Common myeloid progenitor, CD34-positive (primary cell): ENCODE measurements around the gene TNN.

ENCODE experiments used
- CTCF ChIA-PET: fragments of 350-600 bp; sonication (Branson Sonifier 250); formaldehyde crosslinking; loops from one replicate; lab custom pipeline; 2021; ENCODE audit warnings: antibody characterized with exemption; lab: Charles Lee
- POLR2A ChIA-PET: fragments of 350-600 bp; sonication (Branson Sonifier 250); formaldehyde crosslinking; loops from one replicate; lab custom pipeline; 2021; ENCODE audit warnings: antibody characterized with exemption; lab: Charles Lee
- DNase-seq, 3 donors: peaks; one replicate each; pipeline versions ENCODE4 v3.0.0 to v3.0.0-alpha.2; 2013
- H3K27ac ChIP-seq, 2 experiments: 1 replicate in 1 of 2; 2 replicates in 1 of 2; pipeline ENCODE4 v1.7.0; 2013; ENCODE audit warnings: inconsistent platforms in 2 of 2, low read length in 2 of 2, mild to moderate bottlenecking in 2 of 2, low read depth in 1 of 2, moderate library complexity in 1 of 2; ENCODE audit not compliant: severe bottlenecking in 2 of 2, insufficient read depth in 1 of 2, poor library complexity in 1 of 2
- H3K27me3 ChIP-seq, 5 experiments: replicated peaks in 2 of 5; 1 replicate in 3 of 5; 2 replicates in 2 of 5; pipeline versions ENCODE4 v1.6.1 to v1.7.0; 2013; ENCODE audit warnings: low read length in 4 of 5, mild to moderate bottlenecking in 2 of 5, moderate library complexity in 2 of 5, inconsistent platforms in 1 of 5; ENCODE audit not compliant: insufficient read depth in 5 of 5, control insufficient read depth in 4 of 5
- H3K36me3 ChIP-seq, 4 experiments: 1 replicate in 2 of 4; 2 replicates in 2 of 4; pipeline versions ENCODE4 v1.6.1 to v1.7.0; 2013; ENCODE audit warnings: low read length in 3 of 4, control low read depth in 1 of 4, mild to moderate bottlenecking in 1 of 4; ENCODE audit not compliant: control insufficient read depth in 4 of 4, insufficient read depth in 4 of 4
- H3K4me1 ChIP-seq, 4 experiments: 1 replicate in 3 of 4; 2 replicates in 1 of 4; pipeline versions ENCODE4 v1.6.1 to v1.7.1; 2013; ENCODE audit warnings: low read length in 3 of 4, mild to moderate bottlenecking in 3 of 4, control low read depth in 1 of 4, inconsistent platforms in 1 of 4, moderate library complexity in 1 of 4; ENCODE audit not compliant: control insufficient read depth in 4 of 4, insufficient read depth in 4 of 4; ENCODE audit errors: control extremely low read depth in 1 of 4
- H3K4me3 ChIP-seq, 7 experiments: 1 replicate in 4 of 7; 2 replicates in 3 of 7; pipeline versions ENCODE4 v1.5.1 to v1.7.0; 2013; ENCODE audit warnings: mild to moderate bottlenecking in 7 of 7, low read length in 6 of 7, moderate library complexity in 6 of 7, inconsistent platforms in 2 of 7, low read depth in 2 of 7, control low read depth in 1 of 7; ENCODE audit not compliant: insufficient read depth in 4 of 7, control insufficient read depth in 1 of 7; ENCODE audit errors: extremely low read depth in 1 of 7
- H3K9me3 ChIP-seq, 5 experiments: 1 replicate in 4 of 5; 2 replicates in 1 of 5; pipeline versions ENCODE4 v1.6.1 to v1.7.1; 2013; ENCODE audit warnings: low read length in 4 of 5, mild to moderate bottlenecking in 2 of 5, inconsistent platforms in 1 of 5, low read depth in 1 of 5, moderate library complexity in 1 of 5; ENCODE audit not compliant: control insufficient read depth in 4 of 5, insufficient read depth in 2 of 5; ENCODE audit errors: control extremely low read depth in 1 of 5
- WGBS: methylation state at CpG from one replicate; pipeline ENCODE4 v1.1.5; 2013; ENCODE audit not compliant: insufficient coverage; 5-methylcytosine and 5-hydroxymethylcytosine counted together

Gene TNN

GRCh38 chr1:175129182-175129581 lies 61.5 kb downstream of the TNN start:
- WGBS = no CpG with 5 or more reads among the region's 1 CpG

GRCh38 chr1:175129644-175129996 lies 62.0 kb downstream of the TNN start:
- 100% methylated on average over 2 of the region's 2 CpGs for WGBS
- POLR2A ChIA-PET = no interaction called here

More at GRCh38 chr1:175129182-175129581, 61.5 kb downstream of the TNN start:
- POLR2A ChIA-PET = no interaction called here
- Histone ChIP-seq H3K36me3 (no peaks in the 10 kb centered on the region), H3K4me3 (no peak overlapping the region), H3K27me3 (no peaks in the 10 kb centered on the region), H3K27ac (no peak overlapping the region), H3K9me3 (no peaks in the 10 kb centered on the region), H3K4me1 (peaks cover 0 to 24% (median 5%) of the 10 kb centered on the region in 4 experiments)
- CTCF ChIA-PET = interaction anchor here (3.6 to 7.0 kb wide), 2 partner anchors 17 to 100 kb away, joined by 20 to 67 read pairs; no protein-coding TSS in a partner anchor
- DNase-seq = no peak

DNA sequence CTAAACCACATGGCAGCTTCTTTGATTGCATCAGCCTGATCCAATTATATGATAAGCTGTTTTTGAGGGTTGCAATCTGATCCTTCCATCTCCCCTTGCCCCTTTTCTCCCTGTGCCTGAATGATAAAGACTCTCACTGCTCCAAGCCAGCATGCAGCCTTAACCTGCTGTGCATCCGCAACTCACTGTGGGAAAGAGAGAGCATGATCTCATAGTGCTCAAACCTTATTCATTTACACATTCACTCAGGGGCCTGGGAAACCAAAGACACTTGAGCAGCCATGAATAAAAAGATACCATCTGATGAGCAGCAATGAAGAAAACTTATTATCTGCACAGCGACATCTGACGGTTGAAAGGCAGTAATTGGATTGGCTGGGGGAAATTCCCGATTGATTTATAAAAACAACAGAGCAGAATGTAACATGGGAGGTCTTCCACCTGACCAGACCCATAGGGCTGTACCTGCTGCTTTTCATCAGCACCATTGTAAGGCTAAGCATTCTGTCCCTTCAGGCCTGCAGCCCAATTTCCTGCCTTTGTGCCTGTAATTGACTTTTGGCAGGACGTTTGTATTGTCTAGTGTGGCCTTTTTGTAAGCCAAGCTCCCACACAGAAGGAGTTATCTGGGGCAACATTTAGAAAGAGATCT lies 62.5 kb downstream of the TNN start:
- Histone ChIP-seq H3K27ac (no peak overlapping the region), H3K4me1 (peaks cover 0 to 17% (median under 1%) of the 10 kb centered on the region in 4 experiments), H3K4me3 (no peak overlapping the region), H3K36me3 (no peaks in the 10 kb centered on the region), H3K27me3 (peaks cover 0 to 2% (median 0%) of the 10 kb centered on the region in 5 experiments), H3K9me3 (no peaks in the 10 kb centered on the region)
- CTCF ChIA-PET = interaction anchor here (0.7 to 3.6 kb wide), 2 partner anchors 16 to 19 kb away, joined by 3 to 20 read pairs; no protein-coding TSS in a partner anchor
- no peak for DNase-seq
- POLR2A ChIA-PET = interaction anchor here (0.6 kb wide), 1 partner anchor 352 kb away, joined by 3 read pairs; no protein-coding TSS in a partner anchor
- 98% methylated on average over 4 of the region's 5 CpGs for WGBS

More at GRCh38 chr1:175129644-175129996, 62.0 kb downstream of the TNN start:
- CTCF ChIA-PET = interaction anchor here (3.6 to 7.0 kb wide), 2 partner anchors 16 to 100 kb away, joined by 20 to 67 read pairs; no protein-coding TSS in a partner anchor
- Histone ChIP-seq H3K9me3 (no peaks in the 10 kb centered on the region), H3K36me3 (no peaks in the 10 kb centered on the region), H3K27me3 (peaks cover 0 to under 1% (median 0%) of the 10 kb centered on the region in 5 experiments), H3K4me1 (peaks cover 0 to 22% (median 4%) of the 10 kb centered on the region in 4 experiments), H3K27ac (no peak overlapping the region), H3K4me3 (no peak overlapping the region)
- no peak for DNase-seq

DNA sequence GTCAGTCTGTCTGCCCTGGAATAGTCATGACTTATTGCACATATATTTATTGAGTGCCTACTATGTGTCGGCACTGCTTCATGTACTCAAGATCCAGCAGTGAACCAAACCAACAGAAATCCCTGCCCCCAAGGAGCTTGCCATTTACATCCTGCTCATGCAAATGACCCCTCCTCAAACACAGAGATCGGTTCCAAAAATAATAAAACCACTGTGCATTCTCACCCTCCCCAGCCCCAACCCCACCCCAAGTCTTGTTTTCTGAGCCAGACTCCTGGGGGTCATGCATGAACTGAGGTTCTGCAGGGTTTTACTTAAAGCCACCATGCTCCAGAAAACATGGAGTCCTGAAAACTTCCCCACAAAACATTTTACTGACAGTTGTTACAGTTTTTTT lies 63.0 kb downstream of the TNN start:
- H3K9me3 ChIP-seq = no peaks in the 10 kb centered on the region
- no peak for DNase-seq
- H3K27me3 ChIP-seq = peaks cover 0 to 2% (median 0%) of the 10 kb centered on the region in 5 experiments
- no peaks in the 10 kb centered on the region for H3K36me3 ChIP-seq
- H3K27ac ChIP-seq = no peak overlapping the region
- 100% methylated on average over 1 of the region's 2 CpGs for WGBS
- H3K4me1 ChIP-seq = peaks cover 0 to 14% (median 0%) of the 10 kb centered on the region in 4 experiments
- H3K4me3 ChIP-seq = no peak overlapping the region
- ChIA-PET CTCF (interaction anchor here (0.7 to 3.6 kb wide), 2 partner anchors 15 to 18 kb away, joined by 3 to 20 read pairs; no protein-coding TSS in a partner anchor), POLR2A (interaction anchor here (0.6 kb wide), 1 partner anchor 352 kb away, joined by 3 read pairs; no protein-coding TSS in a partner anchor)

GRCh38 chr1:175131095-175131494 lies 63.5 kb downstream of the TNN start:
- DNase-seq = no peak
- H3K9me3 ChIP-seq = no peaks in the 10 kb centered on the region
- ChIA-PET CTCF (interaction anchor here (0.7 to 1.0 kb wide), 2 partner anchors 18 to 102 kb away, joined by 3 read pairs; no protein-coding TSS in a partner anchor), POLR2A (no interaction called here)
- no CpG with 5 or more reads among the region's 1 CpG for WGBS
- no peaks in the 10 kb centered on the region for H3K36me3 ChIP-seq
- H3K27ac ChIP-seq = no peak overlapping the region
- peaks cover 0 to 14% (median 0%) of the 10 kb centered on the region in 4 experiments for H3K4me1 ChIP-seq
- peaks cover 0 to 4% (median 0%) of the 10 kb centered on the region in 5 experiments for H3K27me3 ChIP-seq
- no peak overlapping the region for H3K4me3 ChIP-seq

- H3K27ac ChIP-seq = no peak overlapping the region
- no peaks in the 10 kb centered on the region for H3K9me3 ChIP-seq
- H3K4me3 ChIP-seq = no peak overlapping the region
- no CpG with 5 or more reads among the region's 1 CpG for whole genome bisulfite sequencing
- CTCF ChIA-PET = interaction anchor here (0.8 to 4.3 kb wide), 4 partner anchors 9 to 21 kb away, joined by 3 to 23 read pairs (median 4); no protein-coding TSS in a partner anchor
- no peak for DNase-seq
- POLR2A ChIA-PET = interaction anchor here (0.6 kb wide), 1 partner anchor 111 kb away, joined by 3 read pairs; no protein-coding TSS in a partner anchor
- H3K4me1 ChIP-seq = peaks cover 0 to 13% (median 0%) of the 10 kb centered on the region in 4 experiments
- H3K27me3 ChIP-seq = peaks cover 0 to 4% (median 2%) of the 10 kb centered on the region in 5 experiments
- H3K36me3 ChIP-seq = no peaks in the 10 kb centered on the region
Measured at GRCh38 chr1:175132436-175132835, 64.8 kb downstream of the TNN start.
